SK-N-SH (cell line): Measurements from ENCODE around the gene SKI. TPM values are rescaled to one million over a fixed set of nuclear protein-coding genes. Genes with fewer than 3 reads are reported as not detected.

Experiments
- CTCF ChIA-PET: fragments of 300-600, 350-600 bp; formaldehyde crosslinking; extraction: SDS; loops from one replicate; lab custom pipeline; 2021; lab: Yijun Ruan, JAX
- POLR2A ChIA-PET: fragments of 350-600 bp; sonication (Branson Sonifier 250); formaldehyde crosslinking; extraction: SDS; loops from one replicate; lab custom pipeline; 2020; ENCODE audit warnings: antibody characterized with exemption, inconsistent platforms; lab: Yijun Ruan, JAX
- DNase-seq: peaks from one replicate; pipeline ENCODE4 v3.0.0; 2012
- H2AFZ ChIP-seq: fragments of 200-600 bp; sonication (generic); 2 replicates; pipeline ENCODE4 v1.8.1; 2016; ENCODE audit warnings: antibody characterized with exemption, mild to moderate bottlenecking, low read depth
- H3F3A ChIP-seq: fragments of 200-600 bp; sonication (generic); replicated peaks from 2 replicates; pipeline ENCODE3; 2016; ENCODE audit warnings: antibody characterized with exemption, mild to moderate bottlenecking; ENCODE audit not compliant: insufficient read depth
- H3K27ac ChIP-seq, 2 experiments: fragments of 200-500 bp in 1 of 2; fragments of 200-600 bp in 1 of 2; sonication (Bioruptor generic) in 1 of 2; sonication (generic), shearing (Covaris generic) in 1 of 2; 2 replicates each; pipeline versions ENCODE4 v1.5.1 to v1.6.1; 2014 to 2016; ENCODE audit warnings: low read depth in 2 of 2, inconsistent platforms in 1 of 2, low read length in 1 of 2, mild to moderate bottlenecking in 1 of 2, mixed read lengths in 1 of 2
- H3K27me3 ChIP-seq: fragments of 200-600 bp; sonication (generic), shearing (Covaris generic); 2 replicates; pipeline ENCODE4 v1.6.1; 2016; ENCODE audit warnings: mixed run types; ENCODE audit not compliant: insufficient read depth
- H3K36me3 ChIP-seq, 2 experiments: fragments of 200-500 bp in 1 of 2; fragments of 200-600 bp in 1 of 2; sonication (Bioruptor generic) in 1 of 2; sonication (generic) in 1 of 2; replicated peaks in 1 of 2; 2 replicates each; pipeline versions ENCODE3 to v1.5.1; 2014 to 2016; ENCODE audit warnings: low read length in 1 of 2, mild to moderate bottlenecking in 1 of 2; ENCODE audit not compliant: insufficient read depth in 2 of 2, control insufficient read depth in 1 of 2
- H3K4me1 ChIP-seq, 2 experiments: fragments of 200-500 bp in 1 of 2; fragments of 200-600 bp in 1 of 2; sonication (Bioruptor generic) in 1 of 2; sonication (generic), shearing (Covaris generic) in 1 of 2; 2 replicates each; pipeline versions ENCODE4 v1.5.1 to v1.6.1; 2014 to 2016; ENCODE audit warnings: low read depth in 1 of 2, low read length in 1 of 2, mixed run types in 1 of 2; ENCODE audit not compliant: insufficient read depth in 2 of 2, control insufficient read depth in 1 of 2
- H3K4me2 ChIP-seq: fragments of 200-600 bp; sonication (generic), shearing (Covaris generic); 2 replicates; pipeline ENCODE4 v1.6.1; 2017; ENCODE audit warnings: mixed run types
- H3K4me3 ChIP-seq, 2 experiments: fragments of 200-500 bp in 1 of 2; fragments of 200-600 bp in 1 of 2; sonication (Bioruptor generic) in 1 of 2; sonication (generic), shearing (Covaris generic) in 1 of 2; 2 replicates each; pipeline versions ENCODE4 v1.5.1 to v1.8.1; 2014 to 2016; ENCODE audit warnings: low read depth in 2 of 2, inconsistent platforms in 1 of 2, low read length in 1 of 2, mild to moderate bottlenecking in 1 of 2, mixed read lengths in 1 of 2, moderate library complexity in 1 of 2
- H3K79me2 ChIP-seq: fragments of 200-600 bp; sonication (generic); 2 replicates; pipeline ENCODE4 v1.8.1; 2017; ENCODE audit warnings: mild to moderate bottlenecking; ENCODE audit not compliant: insufficient read depth
- H3K9ac ChIP-seq: fragments of 200-600 bp; sonication (generic); 2 replicates; pipeline ENCODE4 v1.6.1; 2017; ENCODE audit warnings: mixed run types
- H3K9me2 ChIP-seq: fragments of 200-600 bp; sonication (generic); 2 replicates; pipeline ENCODE4 v1.6.1; 2017; ENCODE audit warnings: mixed run types
- H3K9me3 ChIP-seq: fragments of 200-600 bp; sonication (generic); 2 replicates; pipeline ENCODE4 v1.6.1; 2017; ENCODE audit warnings: mixed run types, mild to moderate bottlenecking, moderate library complexity
- H4K20me1 ChIP-seq: fragments of 200-600 bp; sonication (generic); 2 replicates; pipeline ENCODE4 v1.6.1; 2017; ENCODE audit warnings: mild to moderate bottlenecking, mixed run types; ENCODE audit not compliant: insufficient read depth
- CTCF ChIP-seq: fragments of 200-600 bp; sonication (generic); IDR thresholded peaks from 2 replicates; pipeline ENCODE4 v1.6.1; 2017; ENCODE audit warnings: antibody characterized with exemption, mild to moderate bottlenecking, moderate library complexity
- ELF1 ChIP-seq: IDR thresholded peaks from 2 replicates; pipeline ENCODE4 v1.4.0; 2012
- EP300 ChIP-seq, 2 experiments: IDR thresholded peaks; 2 replicates each; pipeline versions ENCODE4 v1.4.0 to v1.6.1; 2012; ENCODE audit warnings: borderline replicate concordance in 1 of 2, low read depth in 1 of 2, low read length in 1 of 2
- FOSL2 ChIP-seq: IDR thresholded peaks from 2 replicates; pipeline ENCODE4 v1.4.0; 2012; ENCODE audit warnings: low read depth, mild to moderate bottlenecking, moderate library complexity, borderline replicate concordance
- FOXJ3 ChIP-seq: sonication (generic); formaldehyde crosslinking; IDR thresholded peaks from 2 replicates; pipeline ENCODE4 v1.5.1; 2020; ENCODE audit warnings: mild to moderate bottlenecking, missing genetic modification reagents
- FOXM1 ChIP-seq: IDR thresholded peaks from 2 replicates; pipeline ENCODE4 v1.4.0; 2012; ENCODE audit warnings: low read depth, mild to moderate bottlenecking
- GABPA ChIP-seq: IDR thresholded peaks from 2 replicates; pipeline ENCODE4 v1.4.0; 2012; ENCODE audit warnings: low read depth, mild to moderate bottlenecking
- JUND ChIP-seq: IDR thresholded peaks from 2 replicates; pipeline ENCODE4 v1.4.0; 2012
- MEF2A ChIP-seq: IDR thresholded peaks from 2 replicates; pipeline ENCODE4 v1.4.0; 2012; ENCODE audit warnings: low read depth, borderline replicate concordance
- MXI1 ChIP-seq: IDR thresholded peaks from 2 replicates; pipeline ENCODE4 v1.6.1; 2012; ENCODE audit warnings: mild to moderate bottlenecking, low read depth, low read length, improper control_type of control experiment
- NRF1 ChIP-seq: IDR thresholded peaks from 2 replicates; pipeline ENCODE4 v1.6.1; 2012; ENCODE audit warnings: low read depth, mild to moderate bottlenecking, low read length
- PBX3 ChIP-seq: IDR thresholded peaks from 2 replicates; pipeline ENCODE4; 2012
- POLR2AphosphoS5 ChIP-seq: IDR thresholded peaks from 2 replicates; pipeline ENCODE4 v1.6.1; 2012; ENCODE audit warnings: low read depth, low read length
- RCOR1 ChIP-seq: fragments of 150-350 bp; IDR thresholded peaks from 2 replicates; pipeline ENCODE4 v1.6.1; 2017; ENCODE audit warnings: antibody characterized with exemption, low read length
- RFX5 ChIP-seq: IDR thresholded peaks from 2 replicates; pipeline ENCODE4 v1.6.1; 2012; ENCODE audit warnings: mild to moderate bottlenecking, improper control_type of control experiment, low read length
- TCF12 ChIP-seq: IDR thresholded peaks from 2 replicates; pipeline ENCODE4 v1.4.0; 2012
- TEAD4 ChIP-seq: IDR thresholded peaks from 2 replicates; pipeline ENCODE4 v1.4.0; 2012; ENCODE audit warnings: mild to moderate bottlenecking, borderline replicate concordance; ENCODE audit not compliant: insufficient read depth
- USF1 ChIP-seq: IDR thresholded peaks from 2 replicates; pipeline ENCODE4 v1.4.0; 2012; ENCODE audit warnings: low read depth, borderline replicate concordance
- WGBS: methylation state at CpG from one replicate; pipeline ENCODE4 v1.1.6; 2017; ENCODE audit warnings: low lambda C conversion rate; 5-methylcytosine and 5-hydroxymethylcytosine counted together
- polyA plus RNA-seq, 3 experiments: library from polyadenylated mRNA; depleted of rRNA; stranded (reverse); fragments of >200 nt; gene quantifications; 2 replicates each; pipeline ENCODE4 v1.2.3, GENCODE V29; 2012
- TF ChIP-seq, protein P1 (sequence below): fragments of 150-350 bp; IDR thresholded peaks from 2 replicates; pipeline ENCODE4 v1.6.1; 2016; ENCODE audit warnings: mild to moderate bottlenecking, low read depth, low read length
- TF ChIP-seq, protein P2 (sequence below): IDR thresholded peaks from 2 replicates; pipeline ENCODE4 v1.6.1; 2012; ENCODE audit warnings: mild to moderate bottlenecking, low read depth, low read length, moderate library complexity

SKI gene
- polyA plus RNA-seq, 1 of the 3 experiments (the other 2 are of a cell fraction), result 7.2 TPM

- Histone ChIP-seq H3K4me1 (peaks cover 0 to 4% of the 10 kb centered on the region in 2 experiments; a peak in 1 of 4 replicates), H3K4me2 (no peak overlapping the region), H3K79me2 (peaks cover 10% of the 10 kb centered on the region; the same call in 1 of the 2 replicates), H2AFZ (no peak overlapping the region), H3K27ac (no peak overlapping the region), H3K9me3 (no peaks in the 10 kb centered on the region), H4K20me1 (no peaks in the 10 kb centered on the region), H3K9me2 (no peaks in the 10 kb centered on the region), H3K27me3 (no peaks in the 10 kb centered on the region), H3K9ac (no peak overlapping the region), H3K4me3 (no peak overlapping the region)
- DNase-seq, result no peak
- CTCF ChIA-PET, result interaction anchor here (4.6 kb wide), 1 partner anchor 10 kb away, joined by 32 read pairs; no protein-coding TSS in a partner anchor
- POLR2A ChIA-PET, result no interaction called here
- no peak for TF ChIP-seq FOXM1
- TF ChIP-seq NRF1, result no peak
- no peak for TF ChIP-seq EP300 (IDR thresholded peaks at IDR 0.05; ENCODE audit: borderline replicate concordance in 1 of 2, low read depth in 1 of 2, low read length in 1 of 2)
- TF ChIP-seq MEF2A, result no peak
- TF ChIP-seq, protein P1, sequence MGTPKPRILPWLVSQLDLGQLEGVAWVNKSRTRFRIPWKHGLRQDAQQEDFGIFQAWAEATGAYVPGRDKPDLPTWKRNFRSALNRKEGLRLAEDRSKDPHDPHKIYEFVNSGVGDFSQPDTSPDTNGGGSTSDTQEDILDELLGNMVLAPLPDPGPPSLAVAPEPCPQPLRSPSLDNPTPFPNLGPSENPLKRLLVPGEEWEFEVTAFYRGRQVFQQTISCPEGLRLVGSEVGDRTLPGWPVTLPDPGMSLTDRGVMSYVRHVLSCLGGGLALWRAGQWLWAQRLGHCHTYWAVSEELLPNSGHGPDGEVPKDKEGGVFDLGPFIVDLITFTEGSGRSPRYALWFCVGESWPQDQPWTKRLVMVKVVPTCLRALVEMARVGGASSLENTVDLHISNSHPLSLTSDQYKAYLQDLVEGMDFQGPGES, result no peak
- TF ChIP-seq JUND, result no peak
- TF ChIP-seq TCF12, result no peak
- no peak for TF ChIP-seq TEAD4
- TF ChIP-seq USF1, result no peak
- TF ChIP-seq MXI1, result no peak
- TF ChIP-seq POLR2AphosphoS5, result no peak
- no peak for TF ChIP-seq RFX5
- no peak for TF ChIP-seq FOSL2
- no peak for TF ChIP-seq GABPA
- TF ChIP-seq, protein P2, sequence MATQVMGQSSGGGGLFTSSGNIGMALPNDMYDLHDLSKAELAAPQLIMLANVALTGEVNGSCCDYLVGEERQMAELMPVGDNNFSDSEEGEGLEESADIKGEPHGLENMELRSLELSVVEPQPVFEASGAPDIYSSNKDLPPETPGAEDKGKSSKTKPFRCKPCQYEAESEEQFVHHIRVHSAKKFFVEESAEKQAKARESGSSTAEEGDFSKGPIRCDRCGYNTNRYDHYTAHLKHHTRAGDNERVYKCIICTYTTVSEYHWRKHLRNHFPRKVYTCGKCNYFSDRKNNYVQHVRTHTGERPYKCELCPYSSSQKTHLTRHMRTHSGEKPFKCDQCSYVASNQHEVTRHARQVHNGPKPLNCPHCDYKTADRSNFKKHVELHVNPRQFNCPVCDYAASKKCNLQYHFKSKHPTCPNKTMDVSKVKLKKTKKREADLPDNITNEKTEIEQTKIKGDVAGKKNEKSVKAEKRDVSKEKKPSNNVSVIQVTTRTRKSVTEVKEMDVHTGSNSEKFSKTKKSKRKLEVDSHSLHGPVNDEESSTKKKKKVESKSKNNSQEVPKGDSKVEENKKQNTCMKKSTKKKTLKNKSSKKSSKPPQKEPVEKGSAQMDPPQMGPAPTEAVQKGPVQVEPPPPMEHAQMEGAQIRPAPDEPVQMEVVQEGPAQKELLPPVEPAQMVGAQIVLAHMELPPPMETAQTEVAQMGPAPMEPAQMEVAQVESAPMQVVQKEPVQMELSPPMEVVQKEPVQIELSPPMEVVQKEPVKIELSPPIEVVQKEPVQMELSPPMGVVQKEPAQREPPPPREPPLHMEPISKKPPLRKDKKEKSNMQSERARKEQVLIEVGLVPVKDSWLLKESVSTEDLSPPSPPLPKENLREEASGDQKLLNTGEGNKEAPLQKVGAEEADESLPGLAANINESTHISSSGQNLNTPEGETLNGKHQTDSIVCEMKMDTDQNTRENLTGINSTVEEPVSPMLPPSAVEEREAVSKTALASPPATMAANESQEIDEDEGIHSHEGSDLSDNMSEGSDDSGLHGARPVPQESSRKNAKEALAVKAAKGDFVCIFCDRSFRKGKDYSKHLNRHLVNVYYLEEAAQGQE, result no peak
- TF ChIP-seq RCOR1, result no peak
- no peak for TF ChIP-seq ELF1
- TF ChIP-seq PBX3, result no peak
- no peak for TF ChIP-seq FOXJ3
- no peak for TF ChIP-seq CTCF
- TF ChIP-seq, all 33 proteins: peak for 0
- WGBS, result 96% methylated on average over 11 of the region's 18 CpGs
- Histone ChIP-seq H3K36me3 (peaks cover 0 to 32% of the 10 kb centered on the region in 2 experiments), H3F3A (peaks cover 4% of the 10 kb centered on the region)
Observed at GRCh38 chr1:2184531-2184930, 43.6 kb upstream of the SKI start.
